Measurements from ENCODE around the gene VWF.
"Not testable (repeated sequence)": the region's sequence is repeated elsewhere in the genome, so short reads cannot be mapped to it uniquely, and the experiment has no call there.

The VWF gene

DNA sequence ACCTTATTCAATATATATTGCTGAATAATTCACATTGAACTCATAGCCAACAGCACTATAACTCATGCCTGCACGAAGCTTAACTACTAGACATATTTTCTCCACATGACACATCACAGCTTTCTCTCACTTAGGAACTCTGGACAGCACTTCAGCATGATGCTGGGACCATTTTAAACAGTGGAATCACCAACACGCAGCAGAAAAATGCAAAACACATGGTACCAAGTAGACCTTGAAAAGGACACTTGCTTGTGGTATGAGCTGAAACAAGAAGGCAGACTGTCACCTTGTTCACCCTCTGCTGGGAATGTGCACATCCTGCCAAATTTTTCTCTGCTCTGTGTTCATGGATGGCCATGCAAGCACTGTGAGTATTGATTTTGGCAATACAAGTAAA, 40.9 kb upstream of the VWF start:
- no peaks in the 10 kb centered on the region for H3K27me3 ChIP-seq (replicated peaks; ENCODE audit: insufficient read depth, low read length)
- H3K4me2 ChIP-seq (ENCODE audit: low read depth, low read length) = no peak overlapping the region
- no peak for DNase-seq
- H3K27ac ChIP-seq (ENCODE audit: low read length) = no peak overlapping the region
- H2AFZ ChIP-seq (ENCODE audit: low read length) = no peak overlapping the region
- H3F3A ChIP-seq (ENCODE audit: insufficient read depth, low read length) = no peaks in the 10 kb centered on the region
- H3K4me3 ChIP-seq (ENCODE audit: low read length) = no peak overlapping the region
- H3K79me2 ChIP-seq (ENCODE audit: low read length) = no peaks in the 10 kb centered on the region
- H3K9me3 ChIP-seq (replicated peaks; ENCODE audit: insufficient read depth, low read length) = no peaks in the 10 kb centered on the region
- H3K4me1 ChIP-seq (ENCODE audit: low read length) = peaks cover 13% of the 10 kb centered on the region
- H4K20me1 ChIP-seq (ENCODE audit: insufficient read depth, low read length) = no peaks in the 10 kb centered on the region
- no peak for TF ChIP-seq EZH2phosphoT487 (IDR thresholded peaks at IDR 0.05; ENCODE audit: low read length)
- no peak for TF ChIP-seq EZH2 (optimal IDR thresholded peaks at IDR 0.05; ENCODE audit: low read depth, low read length)
- no peak for TF ChIP-seq CTCF (IDR thresholded peaks at IDR 0.05; ENCODE audit: low read length)
- H3K9me2 ChIP-seq (replicated peaks; ENCODE audit: insufficient read depth, low read length) = no peaks in the 10 kb centered on the region
- H3K9ac ChIP-seq (ENCODE audit: low read length) = no peak overlapping the region
- no peaks in the 10 kb centered on the region for H3K36me3 ChIP-seq (replicated peaks; ENCODE audit: insufficient read depth, low read length)

DNA sequence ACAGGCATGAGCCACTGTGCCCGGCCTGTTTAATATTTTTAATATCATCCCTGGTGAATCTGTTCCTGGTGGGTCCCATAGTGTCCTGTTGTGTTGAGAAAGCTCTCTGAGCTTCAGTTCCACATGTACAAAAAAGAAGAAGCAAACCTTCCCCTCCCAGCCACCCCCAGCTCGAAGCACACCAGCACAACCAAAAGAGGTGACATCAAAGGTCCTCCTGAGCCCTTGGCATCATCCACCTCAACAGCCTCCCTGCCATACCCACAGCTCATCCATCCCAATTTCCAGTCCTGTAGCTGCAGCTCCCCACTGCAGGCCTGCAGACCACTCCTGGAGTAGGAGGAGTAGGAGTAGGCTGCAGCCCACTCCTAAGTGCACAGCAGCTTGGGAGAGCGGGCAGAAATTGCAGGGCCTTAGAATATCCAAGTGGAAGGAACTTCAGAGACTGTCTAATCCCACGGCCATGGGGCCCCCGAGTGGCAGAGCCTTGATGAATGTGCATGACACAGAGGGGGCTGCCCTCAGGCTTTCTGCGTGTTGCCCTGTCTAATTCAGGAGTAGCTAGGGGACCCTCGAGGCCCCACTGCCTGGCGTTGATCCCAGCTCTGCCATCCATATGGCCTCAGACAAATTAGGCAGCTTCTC, 39.1 kb upstream of the VWF start:
- H3K9ac ChIP-seq (ENCODE audit: low read length) = no peak overlapping the region
- H3K4me2 ChIP-seq (ENCODE audit: low read depth, low read length) = no peak overlapping the region

DNA sequence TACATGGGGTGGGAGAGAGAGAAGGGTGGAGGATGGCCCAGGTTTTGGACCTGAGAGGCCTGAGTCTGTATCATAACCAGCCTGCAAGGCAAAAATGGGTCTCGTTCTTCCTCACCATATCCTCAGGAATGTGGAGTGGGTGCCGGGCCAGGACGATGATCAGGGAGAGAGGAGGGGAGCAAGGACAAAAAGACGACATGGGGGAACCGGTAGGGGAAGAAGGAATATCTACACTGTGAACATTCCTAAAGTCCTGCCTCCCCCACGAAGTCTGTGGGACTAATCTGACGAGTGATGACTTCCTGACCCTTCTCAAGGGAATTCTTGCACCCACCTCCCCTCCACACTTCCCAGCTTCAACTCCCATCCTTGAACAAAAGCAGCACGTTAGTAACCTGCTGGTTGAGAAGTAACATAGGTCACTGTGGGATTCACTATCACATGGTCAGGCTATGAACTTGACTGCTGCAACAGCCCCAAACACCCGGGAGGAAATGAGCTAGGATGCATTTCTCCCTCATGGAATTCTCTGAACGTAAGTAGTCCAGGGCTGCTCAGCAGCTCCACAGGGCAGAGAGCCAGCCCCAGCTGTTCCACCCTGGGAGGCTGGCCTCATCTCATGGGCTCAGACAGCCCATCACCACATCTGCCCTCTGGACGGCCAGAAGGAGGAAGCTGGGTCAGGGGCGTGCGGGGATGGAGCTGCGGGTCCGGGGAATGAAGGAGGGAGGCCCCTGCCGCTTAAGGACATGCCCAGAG, 36.8 kb upstream of the VWF start:
- peaks cover 4% of the 10 kb centered on the region; the same call in 1 of the 2 replicates for H3K4me1 ChIP-seq (ENCODE audit: low read length)
- no peaks in the 10 kb centered on the region for H3K27me3 ChIP-seq (replicated peaks; ENCODE audit: insufficient read depth, low read length)
- no peak overlapping the region for H3K27ac ChIP-seq (ENCODE audit: low read length)
- H3K4me3 ChIP-seq (ENCODE audit: low read length) = no peak overlapping the region
- H3K79me2 ChIP-seq (ENCODE audit: low read length) = no peaks in the 10 kb centered on the region
- H3K36me3 ChIP-seq (replicated peaks; ENCODE audit: insufficient read depth, low read length) = no peaks in the 10 kb centered on the region
- TF ChIP-seq CTCF (IDR thresholded peaks at IDR 0.05; ENCODE audit: low read length) = no peak
- TF ChIP-seq EZH2phosphoT487 (IDR thresholded peaks at IDR 0.05; ENCODE audit: low read length) = no peak
- TF ChIP-seq EZH2 (optimal IDR thresholded peaks at IDR 0.05; ENCODE audit: low read depth, low read length) = no peak
- no peak overlapping the region for H2AFZ ChIP-seq (ENCODE audit: low read length)
- H3K4me2 ChIP-seq (ENCODE audit: low read depth, low read length) = no peak overlapping the region
- H3K9ac ChIP-seq (ENCODE audit: low read length) = no peak overlapping the region
- no peaks in the 10 kb centered on the region for H3K9me2 ChIP-seq (replicated peaks; ENCODE audit: insufficient read depth, low read length)
- no peaks in the 10 kb centered on the region for H4K20me1 ChIP-seq (ENCODE audit: insufficient read depth, low read length)
- no peaks in the 10 kb centered on the region for H3K9me3 ChIP-seq (replicated peaks; ENCODE audit: insufficient read depth, low read length)
- no peak for DNase-seq
- no peaks in the 10 kb centered on the region for H3F3A ChIP-seq (ENCODE audit: insufficient read depth, low read length)

More for the DNA sequence above, 39.1 kb upstream of the VWF start:
- Histone ChIP-seq H3K9me2 (replicated peaks; ENCODE audit: insufficient read depth, low read length) (no peaks in the 10 kb centered on the region), H3K27ac (ENCODE audit: low read length) (no peak overlapping the region), H3K9me3 (replicated peaks; ENCODE audit: insufficient read depth, low read length) (no peaks in the 10 kb centered on the region), H4K20me1 (ENCODE audit: insufficient read depth, low read length) (no peaks in the 10 kb centered on the region), H2AFZ (ENCODE audit: low read length) (no peak overlapping the region), H3K4me3 (ENCODE audit: low read length) (no peak overlapping the region), H3K79me2 (ENCODE audit: low read length) (no peaks in the 10 kb centered on the region), H3K4me1 (ENCODE audit: low read length) (peaks cover 13% of the 10 kb centered on the region), H3K27me3 (replicated peaks; ENCODE audit: insufficient read depth, low read length) (no peaks in the 10 kb centered on the region), H3K36me3 (replicated peaks; ENCODE audit: insufficient read depth, low read length) (no peaks in the 10 kb centered on the region), H3F3A (ENCODE audit: insufficient read depth, low read length) (no peaks in the 10 kb centered on the region)
- DNase-seq = no peak
- TF ChIP-seq EZH2phosphoT487 (IDR thresholded peaks at IDR 0.05; ENCODE audit: low read length) = no peak

DNA sequence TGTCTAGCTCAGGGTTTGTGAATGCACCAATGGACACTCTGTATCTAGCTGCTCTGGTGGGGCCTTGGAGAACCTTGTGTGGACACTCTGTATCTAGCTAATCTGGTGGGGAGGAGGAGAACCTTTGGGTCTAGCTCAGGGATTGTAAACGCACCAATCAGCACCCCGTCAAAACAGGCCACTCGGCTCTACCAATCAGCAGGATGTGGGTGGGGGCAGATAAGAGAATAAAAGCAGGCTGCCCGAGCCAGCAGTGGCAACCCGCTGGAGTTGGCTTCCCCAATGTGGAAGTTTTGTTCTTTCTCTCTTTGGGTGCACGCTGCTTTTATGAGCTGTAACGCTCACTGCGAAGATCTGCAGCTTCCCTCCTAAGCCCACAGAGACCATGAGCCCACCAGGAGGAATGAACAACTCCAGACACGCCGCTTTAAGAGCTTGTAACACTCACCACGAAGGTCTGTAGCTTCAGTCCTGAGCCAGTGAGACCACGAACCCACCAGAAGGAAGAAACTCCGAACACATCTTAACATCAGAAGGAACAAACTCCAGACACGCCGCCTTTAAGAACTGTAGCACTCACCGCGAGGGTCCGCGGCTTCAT, 35.7 kb upstream of the VWF start:
- not testable (repeated sequence) for H3K4me1 ChIP-seq (ENCODE audit: low read length); H4K20me1 ChIP-seq (ENCODE audit: insufficient read depth, low read length); H3K79me2 ChIP-seq (ENCODE audit: low read length); H3K27ac ChIP-seq (ENCODE audit: low read length); H3K9ac ChIP-seq (ENCODE audit: low read length); H3K36me3 ChIP-seq (replicated peaks; ENCODE audit: insufficient read depth, low read length); H3F3A ChIP-seq (ENCODE audit: insufficient read depth, low read length); H3K9me3 ChIP-seq (replicated peaks; ENCODE audit: insufficient read depth, low read length); DNase-seq; H3K4me3 ChIP-seq (ENCODE audit: low read length); H3K9me2 ChIP-seq (replicated peaks; ENCODE audit: insufficient read depth, low read length); H3K27me3 ChIP-seq (replicated peaks; ENCODE audit: insufficient read depth, low read length); H3K4me2 ChIP-seq (ENCODE audit: low read depth, low read length); H2AFZ ChIP-seq (ENCODE audit: low read length)

DNA sequence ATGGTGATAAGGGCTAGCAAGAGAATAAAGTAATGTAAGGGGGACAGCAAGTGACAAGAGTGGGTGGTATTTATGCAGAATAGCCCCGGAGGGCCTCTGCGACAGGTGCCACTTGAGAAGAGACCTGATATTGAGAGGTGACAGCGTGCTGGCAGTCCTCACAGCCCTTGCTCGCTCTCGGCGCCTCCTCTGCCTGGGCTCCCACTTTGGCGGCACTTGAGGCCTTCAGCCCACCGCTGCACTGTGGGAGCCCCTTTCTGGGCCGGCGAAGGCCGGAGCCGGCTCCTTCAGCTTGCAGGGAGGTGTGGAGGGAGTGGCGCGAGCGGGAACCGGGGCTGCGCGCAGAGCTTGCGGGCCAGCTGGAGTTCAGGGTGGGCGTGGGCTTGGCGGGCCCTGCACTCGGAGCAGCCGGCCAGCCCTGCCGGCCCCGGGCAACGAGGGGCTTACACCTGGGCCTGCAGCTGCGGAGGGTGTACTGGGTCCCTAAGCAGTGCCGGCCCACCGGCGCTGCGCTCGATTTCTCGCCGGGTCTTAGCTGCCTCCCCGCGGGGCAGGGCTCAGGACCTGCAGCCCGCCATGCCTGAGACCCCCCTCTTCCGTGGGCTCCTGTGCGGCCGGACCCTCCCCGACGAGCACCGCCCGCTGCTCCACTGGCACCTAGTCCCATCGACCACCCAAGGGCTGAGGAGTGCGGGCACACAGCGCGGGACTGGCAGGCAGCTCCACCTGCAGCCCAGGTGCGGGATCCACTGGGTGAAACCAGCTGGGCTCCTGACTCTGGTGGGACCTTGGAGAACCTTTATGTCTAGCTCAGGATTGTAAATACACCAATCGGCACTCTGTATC, 34.9 kb upstream of the VWF start:
- not testable (repeated sequence) for H3K4me3 ChIP-seq (ENCODE audit: low read length); H4K20me1 ChIP-seq (ENCODE audit: insufficient read depth, low read length); H3K4me1 ChIP-seq (ENCODE audit: low read length); H3K79me2 ChIP-seq (ENCODE audit: low read length); H3K9ac ChIP-seq (ENCODE audit: low read length); H3K36me3 ChIP-seq (replicated peaks; ENCODE audit: insufficient read depth, low read length); H3K9me2 ChIP-seq (replicated peaks; ENCODE audit: insufficient read depth, low read length); H2AFZ ChIP-seq (ENCODE audit: low read length); DNase-seq; H3K4me2 ChIP-seq (ENCODE audit: low read depth, low read length); H3K27me3 ChIP-seq (replicated peaks; ENCODE audit: insufficient read depth, low read length); H3F3A ChIP-seq (ENCODE audit: insufficient read depth, low read length); H3K27ac ChIP-seq (ENCODE audit: low read length); H3K9me3 ChIP-seq (replicated peaks; ENCODE audit: insufficient read depth, low read length)

All from MM.1S (cell line).